Amygdala (tissue), 56 donors: ENCODE results near the gene CLSTN1.

Source experiments
- DNase-seq, 56 donors: peaks; one replicate each; lab custom pipeline; 2025; lab: John Stamatoyannopoulos, UW

CLSTN1 gene

DNA sequence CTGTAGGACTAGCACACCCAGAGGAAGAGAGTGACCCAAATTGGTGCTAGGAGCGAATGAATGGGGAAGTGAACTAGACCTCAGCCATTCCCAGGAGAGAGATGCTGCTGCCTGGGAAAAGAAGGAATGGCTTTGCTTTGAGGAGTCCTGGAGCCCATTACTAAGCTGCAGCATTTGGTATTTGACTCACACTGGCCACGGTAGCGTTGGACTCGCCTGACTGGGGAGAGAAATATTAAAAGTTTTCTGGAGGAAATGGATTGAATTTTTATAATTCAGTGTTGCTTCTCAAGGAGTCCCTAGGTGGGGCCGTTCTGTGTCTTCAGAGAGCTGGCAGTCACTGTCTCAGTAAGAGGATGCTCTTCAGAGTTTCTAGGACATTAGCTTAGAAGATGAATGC, 132.1 kb downstream of the CLSTN1 start:
- DNase-seq, result no peak

DNA sequence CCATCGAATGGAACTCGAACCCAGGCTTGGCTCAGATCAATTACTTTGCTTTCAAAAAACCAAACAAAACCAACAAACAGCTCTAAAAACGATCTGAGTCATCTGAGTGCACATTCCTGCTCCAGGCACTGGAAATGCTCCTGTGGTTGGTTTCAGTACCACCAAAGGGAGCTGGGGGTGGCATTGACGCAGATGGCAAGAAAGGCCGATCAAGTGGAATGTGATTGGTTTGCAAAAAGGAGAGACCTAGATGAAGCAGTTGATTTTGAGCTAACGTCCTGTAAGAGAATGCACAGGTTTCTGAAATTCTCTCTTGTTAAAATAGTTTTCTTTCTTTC, 132.7 kb downstream of the CLSTN1 start:
- peak in 1 of 56 donors; percentile 5 for DNase-seq

DNA sequence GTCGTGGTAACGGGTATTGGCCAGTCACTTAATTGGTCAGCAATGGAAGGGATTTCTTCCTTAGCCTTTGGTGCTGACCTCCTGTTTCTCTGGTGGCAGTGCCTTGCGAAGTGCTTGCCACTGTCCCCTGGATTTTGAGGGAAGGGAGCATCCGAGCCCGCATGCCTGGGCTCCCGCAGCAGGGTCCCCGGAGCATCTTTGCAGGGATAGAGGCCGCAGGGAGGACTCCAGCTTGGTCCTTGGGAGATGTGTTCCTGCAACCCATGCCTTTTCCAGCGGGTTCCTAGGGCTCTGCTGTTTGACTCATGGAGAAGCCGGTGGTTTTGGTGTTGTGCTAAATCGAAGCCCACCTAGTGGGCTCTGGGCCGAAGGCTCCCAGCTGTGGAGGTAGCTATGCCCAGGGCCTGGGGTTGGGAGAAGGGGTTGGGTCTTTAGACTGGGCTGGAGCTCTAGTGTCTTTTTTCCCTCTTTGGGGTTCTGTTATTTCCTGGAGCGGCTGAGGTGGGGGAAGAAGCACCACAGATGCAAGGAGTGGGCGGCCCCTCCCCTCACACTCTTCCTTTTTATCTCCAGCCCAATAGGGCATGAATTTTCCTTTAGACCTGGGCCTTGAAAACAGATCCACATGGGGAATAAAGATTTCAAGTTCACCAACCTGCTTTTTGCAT, 133.2 kb downstream of the CLSTN1 start:
- DNase-seq, result no peak

DNA sequence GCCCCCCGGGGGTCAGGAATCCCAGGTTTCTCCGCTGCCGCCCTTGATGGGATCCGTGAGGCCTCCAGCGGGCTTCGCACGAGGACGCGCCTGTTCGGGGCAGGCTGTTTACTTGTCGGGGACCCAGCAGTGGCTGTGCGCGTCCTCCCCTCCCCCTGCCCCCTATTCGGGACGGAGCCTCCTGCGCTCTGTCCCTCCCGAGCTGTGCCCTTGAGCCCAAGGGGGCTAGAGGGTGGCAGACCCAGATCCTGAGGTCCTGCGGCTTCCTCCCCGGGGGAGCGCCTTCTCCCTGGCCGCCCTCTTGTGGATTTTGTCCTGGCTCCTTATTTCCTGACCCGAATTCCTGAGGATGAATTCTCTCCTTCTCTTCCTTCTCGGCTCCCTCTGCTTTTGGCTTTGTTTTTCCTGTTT, 133.8 kb downstream of the CLSTN1 start:
- DNase-seq, result peak in 6 of 56 donors; percentile 5 to 27 (median 12)

DNA sequence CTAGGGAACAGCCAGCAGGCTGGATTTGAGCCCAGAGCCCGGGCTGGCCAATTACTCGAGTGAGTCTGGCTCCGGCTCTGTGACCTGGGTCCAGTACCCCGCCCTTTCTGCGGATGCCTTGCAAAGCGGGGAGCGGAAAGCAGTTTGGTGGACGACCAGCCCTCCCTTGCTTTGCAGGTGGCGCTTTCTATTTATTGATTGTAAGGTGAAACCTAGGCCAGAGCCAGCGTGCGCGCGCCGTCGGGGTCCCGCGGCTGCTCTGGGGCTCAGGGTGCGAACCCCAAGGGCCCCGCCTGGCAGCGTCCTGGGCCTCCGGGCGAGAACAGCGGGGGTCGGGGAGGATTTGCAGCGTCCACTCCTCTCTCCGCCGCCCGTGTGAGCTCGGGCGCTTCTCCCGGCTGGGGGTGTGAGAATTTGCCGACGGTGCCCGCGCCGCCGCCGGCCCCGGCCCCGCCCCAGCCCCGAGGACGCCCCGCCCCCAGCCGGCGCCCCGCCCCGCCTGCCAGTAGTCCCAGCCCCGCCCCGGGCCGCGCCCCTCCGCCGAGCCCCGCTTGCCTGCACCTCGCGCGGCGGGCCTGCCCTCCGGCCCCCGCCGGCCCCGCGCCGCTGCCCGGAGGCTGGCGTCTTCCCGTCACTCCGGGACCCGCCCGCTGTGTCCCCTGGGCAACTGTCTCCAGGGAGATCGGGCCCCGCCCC, 134.6 kb downstream of the CLSTN1 start:
- peak in 48 of 56 donors; percentile 11 to 78 (median 46) for DNase-seq

DNA sequence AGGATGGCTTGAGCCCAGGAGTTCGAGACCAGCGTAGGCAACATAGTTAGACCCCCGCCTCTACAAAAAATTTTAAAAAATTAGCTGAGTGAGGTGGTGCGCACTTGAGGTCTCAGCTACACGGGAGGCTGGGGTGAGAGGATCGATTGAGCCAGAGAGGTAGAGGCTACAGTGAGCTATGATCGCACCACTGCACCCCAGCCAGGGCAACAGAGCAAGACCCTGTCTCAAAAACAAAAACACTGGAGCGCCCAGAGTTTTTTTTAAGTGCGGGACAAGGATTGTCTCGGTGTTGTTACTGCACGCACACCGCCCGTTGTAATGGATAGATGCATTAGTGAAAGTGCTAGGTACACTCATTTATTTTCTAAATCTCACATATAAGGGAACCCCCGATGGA, 135.2 kb downstream of the CLSTN1 start:
- DNase-seq, result no peak

DNA sequence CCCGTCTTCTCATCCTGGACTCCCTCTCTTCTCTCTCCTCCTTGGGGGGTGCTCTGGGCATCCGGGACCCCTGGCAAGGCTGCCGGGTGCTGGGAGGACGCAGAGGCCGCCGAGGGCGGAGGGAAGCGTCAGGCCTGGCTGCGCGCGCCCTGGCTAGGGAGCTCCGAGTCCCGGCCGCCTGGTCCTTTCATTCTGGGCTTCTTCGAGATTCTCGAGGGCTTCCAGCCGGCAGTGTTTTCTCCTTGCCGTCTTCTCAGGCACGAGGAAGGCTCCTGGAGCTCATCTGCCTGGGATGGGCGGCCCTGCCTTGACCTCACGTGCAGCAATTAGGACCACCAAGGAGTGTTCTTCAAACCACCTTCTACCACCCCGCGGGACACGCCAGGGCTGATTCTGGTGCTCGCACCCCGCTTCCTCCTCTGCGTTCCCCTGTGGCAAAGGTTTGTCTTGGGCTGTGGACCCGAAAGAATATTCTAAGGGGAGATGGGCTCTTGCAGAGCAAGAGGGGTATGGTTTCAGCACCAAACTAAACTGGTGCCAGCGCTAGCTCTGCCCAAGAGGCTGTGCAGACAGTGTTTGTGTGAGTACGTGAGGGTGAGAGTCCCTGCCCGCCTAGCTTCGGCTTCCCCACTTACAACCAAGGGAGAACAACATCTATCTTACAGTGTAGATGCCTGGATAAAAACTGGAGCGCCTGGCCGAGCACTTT, 135.7 kb downstream of the CLSTN1 start:
- no peak for DNase-seq

DNA sequence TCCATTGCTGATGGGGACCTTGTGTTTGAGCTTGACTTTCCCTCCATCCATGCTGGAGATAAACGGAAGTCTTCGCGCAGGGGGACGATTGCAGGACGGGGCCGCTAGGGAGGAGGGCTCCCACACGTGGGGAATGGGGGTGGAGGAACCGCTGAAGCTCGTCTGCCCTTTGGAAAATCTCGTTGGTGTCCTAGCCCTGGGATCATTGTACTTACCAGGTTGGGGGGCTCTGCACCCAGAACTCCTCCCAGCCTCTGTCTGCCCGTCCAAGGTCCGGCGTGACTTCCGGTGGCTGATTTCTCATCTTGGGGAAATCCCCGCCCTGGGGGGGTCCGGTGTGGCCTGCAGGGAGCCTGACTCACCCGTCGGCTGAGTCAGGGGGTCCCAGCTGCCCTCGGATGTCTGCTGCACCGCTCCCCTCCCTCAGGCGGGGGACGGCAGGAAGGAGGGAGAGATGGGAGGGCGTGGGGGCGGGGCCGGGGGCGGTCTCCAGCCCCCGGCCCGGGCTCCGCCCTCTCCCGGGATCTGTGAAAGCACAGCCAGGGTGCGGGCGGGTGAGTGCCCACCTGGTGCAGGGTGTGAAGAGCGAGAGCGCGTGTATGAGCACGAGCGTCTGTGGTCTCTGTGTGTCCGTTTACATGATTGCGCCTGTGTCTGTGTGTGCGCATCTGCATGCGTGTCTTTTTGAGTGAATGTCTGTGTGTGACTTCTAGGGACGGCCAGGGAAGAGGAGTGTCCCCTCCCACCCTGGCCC, 136.5 kb downstream of the CLSTN1 start:
- DNase-seq, result peak in 7 of 56 donors; percentile 5 to 58 (median 29)

DNA sequence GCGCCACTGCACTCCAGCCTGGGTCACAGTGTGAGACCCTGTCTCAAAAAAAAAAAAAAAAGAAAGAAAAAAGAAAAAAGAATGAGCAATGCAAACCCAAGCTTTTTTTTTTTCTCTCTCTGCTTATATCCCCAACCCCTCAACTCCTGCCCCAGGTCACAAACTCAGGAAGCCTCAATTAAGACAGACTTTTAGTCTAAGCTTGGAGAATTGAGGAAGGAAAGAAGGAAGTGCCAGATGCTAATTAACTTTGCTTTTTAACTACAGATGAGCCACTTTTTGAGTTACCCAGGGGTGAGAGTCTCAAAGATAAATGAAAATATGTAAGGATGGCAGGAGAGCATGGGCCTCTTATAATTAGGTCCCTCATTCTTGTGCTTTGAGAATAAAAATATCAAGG, 139.0 kb downstream of the CLSTN1 start:
- DNase-seq, result no peak

DNA sequence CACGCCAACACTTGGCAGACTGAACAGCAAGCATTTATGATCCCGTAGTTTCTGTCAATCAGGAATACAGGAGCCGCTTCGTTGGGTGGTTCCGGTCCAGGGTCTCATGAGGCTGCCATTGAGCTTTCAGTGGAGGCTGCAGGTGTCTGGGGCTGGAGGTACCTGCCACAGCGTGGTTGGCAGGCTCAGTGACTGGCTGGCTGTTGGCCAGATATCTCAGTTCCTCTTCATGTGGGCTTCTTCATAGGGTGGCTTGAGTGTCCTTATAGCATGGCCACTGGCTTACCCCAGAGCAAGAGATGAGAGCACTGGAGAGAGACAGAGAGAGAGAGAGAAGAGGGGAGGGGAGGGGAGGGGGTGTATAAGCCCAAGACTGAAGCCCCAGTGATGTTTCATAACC, 142.9 kb downstream of the CLSTN1 start:
- no peak for DNase-seq

DNA sequence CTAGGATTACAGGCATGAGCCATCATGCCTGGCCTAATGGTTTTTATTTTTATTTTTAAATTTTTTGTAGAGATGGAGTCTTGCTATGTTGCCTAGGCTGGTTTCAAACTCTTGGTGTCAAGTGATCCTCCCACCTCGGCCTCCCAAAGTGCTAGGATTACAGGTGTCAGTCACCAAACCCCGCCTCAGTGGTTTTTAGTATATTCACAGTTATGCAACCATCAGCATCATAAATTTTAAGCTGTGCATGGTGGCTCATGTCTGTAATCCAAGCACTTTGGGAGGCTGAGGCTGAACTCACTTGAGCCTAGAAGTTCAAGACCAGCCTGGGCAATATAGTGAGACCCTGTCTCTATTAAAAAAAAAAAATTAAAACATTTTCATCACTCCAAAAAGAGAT, 143.7 kb downstream of the CLSTN1 start:
- DNase-seq, result no peak
